ENCODE measurements around the gene EXOSC1. TPM values are rescaled to one million over a fixed set of nuclear protein-coding genes. Genes with fewer than 3 reads are reported as not detected.

Gene EXOSC1
- total and polyA plus RNA-seq, 2 of the 13 experiments (the other 11 are each of a cell fraction or from before 2014, with no cell fraction given), result 36.3 to 39.9 TPM

- peak; percentile 48 for TF ChIP-seq ZGPAT (CRISPR knock-in tag; IDR thresholded peaks at IDR 0.05)
- no peak for TF ChIP-seq ELK4 (CRISPR knock-in tag; IDR thresholded peaks at IDR 0.05; ENCODE audit: borderline replicate concordance)
- no peak for TF ChIP-seq RNF2 (conservative IDR thresholded peaks at IDR 0.05; ENCODE audit: low read depth)
- TF ChIP-seq ZNF282 (IDR thresholded peaks at IDR 0.05; ENCODE audit: partially characterized antibody), result no peak
- TF ChIP-seq ZNF644 (CRISPR knock-in tag; IDR thresholded peaks at IDR 0.05; ENCODE audit: low read depth), result 0 out of 2 replicates have a peak, but pooled peaks have one; percentile 31
- no peak for TF ChIP-seq JUND (CRISPR knock-in tag; IDR thresholded peaks at IDR 0.05)
- TF ChIP-seq ZNF672 (CRISPR knock-in tag; IDR thresholded peaks at IDR 0.05), result no peak
- no peak for TF ChIP-seq ZNF704 (CRISPR knock-in tag; IDR thresholded peaks at IDR 0.05; ENCODE audit: borderline replicate concordance)
- no peak for TF ChIP-seq SP2 (CRISPR knock-in tag; IDR thresholded peaks at IDR 0.05)
- TF ChIP-seq ZNF691 (CRISPR knock-in tag; IDR thresholded peaks at IDR 0.05; ENCODE audit: borderline replicate concordance, low read depth), result no peak; the same call in 1 of the 2 replicates
- TF ChIP-seq ZBTB43 (CRISPR knock-in tag; conservative IDR thresholded peaks at IDR 0.05), result no peak
- TF ChIP-seq HNRNPLL (IDR thresholded peaks at IDR 0.05; ENCODE audit: low read depth, low read length, poor library complexity, severe bottlenecking), result no peak
- TF ChIP-seq NR2C2 (CRISPR knock-in tag; IDR thresholded peaks at IDR 0.05; ENCODE audit: borderline replicate concordance), result no peak
- no peak for TF ChIP-seq FOXM1 (CRISPR knock-in tag; IDR thresholded peaks at IDR 0.05)
- no peak for TF ChIP-seq TGIF2 (CRISPR knock-in tag; IDR thresholded peaks at IDR 0.05)
- TF ChIP-seq ZNF30 (CRISPR knock-in tag; IDR thresholded peaks at IDR 0.05), result no peak
- TF ChIP-seq ZNF33B (CRISPR knock-in tag; IDR thresholded peaks at IDR 0.05), result no peak
- TF ChIP-seq ZNF468 (CRISPR knock-in tag; IDR thresholded peaks at IDR 0.05), result no peak
- peak; percentile 64 for TF ChIP-seq PHF5A (CRISPR knock-in tag; IDR thresholded peaks at IDR 0.05; ENCODE audit: low read depth, unreplicated experiment)
- no peak for TF ChIP-seq ZNF296 (CRISPR knock-in tag; conservative IDR thresholded peaks at IDR 0.05)
- TF ChIP-seq CEBPG (CRISPR knock-in tag; IDR thresholded peaks at IDR 0.05), result peak; percentile 15; the same call in 1 of the 2 replicates
- TF ChIP-seq ARID2 (CRISPR knock-in tag; IDR thresholded peaks at IDR 0.05; ENCODE audit: borderline replicate concordance), result no peak
- TF ChIP-seq ZNF547 (CRISPR knock-in tag; IDR thresholded peaks at IDR 0.05), result no peak
- TF ChIP-seq KLF16 (CRISPR knock-in tag; IDR thresholded peaks at IDR 0.05), result peak in 1 of 2 experiments; percentile 62; a peak in 1 of 4 replicates
Observed at GRCh38 chr10:97407211-97407951, 38.4 kb downstream of the EXOSC1 start (continued).

Data from HepG2 (cell line).